Breast epithelium (tissue), 3 donors: ENCODE measurements around the gene KCNK3.

Experiments
- CTCF ChIP-seq, 3 donors: fragments of 450-650 bp; IDR thresholded peaks; one replicate each; pipeline ENCODE4 v1.5.1; 2016 to 2017; ENCODE audit warnings: antibody characterized with exemption in 3 of 3, mild to moderate bottlenecking in 3 of 3, moderate library complexity in 3 of 3
- POLR2A ChIP-seq: fragments of 450-650 bp; IDR thresholded peaks from one replicate; pipeline ENCODE4 v1.6.1; 2016; ENCODE audit warnings: antibody characterized with exemption, mild to moderate bottlenecking, moderate library complexity
- POLR2AphosphoS5 ChIP-seq, 3 donors: sonication (generic); formaldehyde crosslinking; IDR thresholded peaks; one replicate each; pipeline ENCODE4 v1.6.1; 2017; ENCODE audit warnings: antibody characterized with exemption in 3 of 3

- TF ChIP-seq POLR2AphosphoS5 (IDR thresholded peaks at IDR 0.05), result no peak
- no peak for TF ChIP-seq CTCF (IDR thresholded peaks at IDR 0.05)
- no peak for TF ChIP-seq POLR2A
Observed at GRCh38 chr2:26674002-26674751, 18.3 kb upstream of the KCNK3 start.
